ENCODE data around the gene DEXI. TPM values are rescaled to one million over a fixed set of nuclear protein-coding genes. Genes with fewer than 3 reads are reported as not detected.

The DEXI gene
- total and polyA plus RNA-seq, 7 experiments from 2014 or later, result 13.2 to 83.5 (median 38.0) TPM

DNA sequence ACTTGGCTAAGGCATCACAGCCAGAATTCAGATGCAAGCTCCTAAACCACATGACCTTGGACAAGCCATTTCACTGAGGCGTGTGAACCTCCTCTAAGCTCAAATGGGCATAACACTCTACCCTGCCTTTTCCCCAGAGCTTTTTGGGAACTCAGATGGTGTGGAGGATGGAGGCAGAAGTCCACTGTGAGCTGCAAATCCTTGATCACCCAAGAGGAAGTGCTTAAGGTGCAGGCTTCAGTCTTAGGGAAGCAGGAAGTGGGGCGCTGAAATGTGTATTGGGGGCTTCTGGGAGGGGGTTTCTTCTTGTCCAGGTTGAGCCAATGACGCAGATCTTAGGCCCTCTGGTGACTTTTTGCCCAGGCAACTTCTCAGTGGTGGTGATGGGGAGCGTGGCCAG is 52.4 kb downstream of the DEXI start:
- H3K4me1 Mint-ChIP-seq, result peaks cover 0 to 18% (median 0%) of the 10 kb centered on the region in 7 donors
- Histone ChIP-seq H3K36me3 (ENCODE audit: control insufficient read depth in 2 of 3, insufficient read depth in 3 of 3, low read length in 3 of 3) (no peaks in the 10 kb centered on the region), H3K27me3 (ENCODE audit: control insufficient read depth in 2 of 2, insufficient read depth in 2 of 2, low read length in 2 of 2) (no peaks in the 10 kb centered on the region), H3K4me3 (ENCODE audit: low read length) (no peak overlapping the region), H3K4me1 (ENCODE audit: control insufficient read depth in 2 of 2, insufficient read depth in 2 of 2, low read length in 2 of 2) (no peaks in the 10 kb centered on the region), H3K27ac (ENCODE audit: low read depth, low read length) (no peak overlapping the region), H3K9me3 (ENCODE audit: control insufficient read depth in 2 of 3, low read length in 3 of 3) (no peaks in the 10 kb centered on the region)
- no peak overlapping the region for H3K27ac Mint-ChIP-seq
- intact Hi-C loops (cut with micrococcal nuclease), result no loop called here
- DNase-seq, result no peak
- ChIA-PET CTCF (no interaction called here), POLR2A (no interaction called here)
- ATAC-seq, result no peak
- H3K4me3 Mint-ChIP-seq, result no peak overlapping the region
- no peaks in the 10 kb centered on the region for H3K9me3 Mint-ChIP-seq
- H3K27me3 Mint-ChIP-seq, result peaks cover 16 to 56% (median 28%) of the 10 kb centered on the region in 5 donors
- H3K36me3 Mint-ChIP-seq, result peaks cover 0 to 3% (median 0%) of the 10 kb centered on the region in 5 donors

DNA sequence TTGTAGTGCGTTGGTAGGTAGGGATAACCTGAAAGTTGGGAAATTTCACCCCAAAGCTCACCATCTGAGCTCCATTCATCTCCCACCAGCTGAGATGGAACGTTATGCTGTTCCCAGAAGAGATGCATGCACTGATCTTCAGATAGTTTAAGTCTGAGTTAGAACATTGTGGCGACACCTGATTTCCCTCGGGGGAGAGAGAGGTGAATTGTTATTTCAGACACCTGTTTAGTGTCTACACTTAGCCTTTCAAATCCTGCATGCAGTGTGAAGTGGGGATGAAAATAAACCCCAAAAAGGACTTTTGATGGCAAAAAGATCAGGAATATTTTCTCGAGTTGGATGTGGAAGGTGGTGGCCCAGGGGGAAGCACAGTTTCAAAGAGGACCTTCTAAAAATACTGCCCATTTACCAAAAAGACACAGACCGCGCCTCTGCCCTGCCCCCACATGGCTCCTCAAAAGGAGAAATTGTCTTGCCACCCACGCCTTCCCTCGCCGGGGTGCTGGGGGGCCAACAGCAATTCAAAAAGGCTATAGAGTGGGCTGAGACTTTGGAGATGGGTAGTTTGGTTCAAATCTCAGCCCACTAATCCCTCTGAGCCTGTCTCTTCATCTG is 53.8 kb downstream of the DEXI start:
- Histone ChIP-seq H3K36me3 (ENCODE audit: control insufficient read depth in 2 of 3, insufficient read depth in 3 of 3, low read length in 3 of 3) (no peaks in the 10 kb centered on the region), H3K9me3 (ENCODE audit: control insufficient read depth in 2 of 3, low read length in 3 of 3) (no peaks in the 10 kb centered on the region), H3K27me3 (ENCODE audit: control insufficient read depth in 2 of 2, insufficient read depth in 2 of 2, low read length in 2 of 2) (no peaks in the 10 kb centered on the region), H3K4me3 (ENCODE audit: low read length) (no peak overlapping the region), H3K27ac (ENCODE audit: low read depth, low read length) (no peak overlapping the region), H3K4me1 (ENCODE audit: control insufficient read depth in 2 of 2, insufficient read depth in 2 of 2, low read length in 2 of 2) (no peaks in the 10 kb centered on the region)
- Mint-ChIP-seq H3K4me1 (peaks cover 0 to 21% (median 0%) of the 10 kb centered on the region in 7 donors), H3K27me3 (peaks cover 18 to 47% (median 34%) of the 10 kb centered on the region in 5 donors), H3K36me3 (peaks cover 0 to 12% (median 0%) of the 10 kb centered on the region in 5 donors), H3K27ac (no peak overlapping the region), H3K4me3 (no peak overlapping the region), H3K9me3 (no peaks in the 10 kb centered on the region)
- ChIA-PET CTCF (no interaction called here), POLR2A (no interaction called here)
- intact Hi-C loops (cut with micrococcal nuclease), result no loop called here
- ATAC-seq, result no peak
- no peak for DNase-seq

GRCh38 chr16:10885246-10885645 is 57.0 kb downstream of the DEXI start:
- H3K36me3 Mint-ChIP-seq, result peaks cover 0 to 13% (median 0%) of the 10 kb centered on the region in 5 donors
- no peaks in the 10 kb centered on the region for H3K27me3 ChIP-seq (ENCODE audit: control insufficient read depth in 2 of 2, insufficient read depth in 2 of 2, low read length in 2 of 2)
- peaks cover 4 to 34% (median 10%) of the 10 kb centered on the region in 7 donors for H3K4me1 Mint-ChIP-seq
- H3K4me3 ChIP-seq (ENCODE audit: low read length), result no peak overlapping the region
- intact Hi-C loops (cut with micrococcal nuclease), result no loop called here
- H3K27ac ChIP-seq (ENCODE audit: low read depth, low read length), result no peak overlapping the region
- H3K27ac Mint-ChIP-seq, result no peak overlapping the region
- no peaks in the 10 kb centered on the region for H3K36me3 ChIP-seq (ENCODE audit: control insufficient read depth in 2 of 3, insufficient read depth in 3 of 3, low read length in 3 of 3)
- H3K9me3 Mint-ChIP-seq, result no peaks in the 10 kb centered on the region
- H3K4me3 Mint-ChIP-seq, result no peak overlapping the region
- ChIA-PET CTCF (no interaction called here), POLR2A (no interaction called here)
- H3K4me1 ChIP-seq (ENCODE audit: control insufficient read depth in 2 of 2, insufficient read depth in 2 of 2, low read length in 2 of 2), result peaks cover 0 to 5% of the 10 kb centered on the region in 2 donors
- peaks cover 27 to 46% (median 38%) of the 10 kb centered on the region in 5 donors for H3K27me3 Mint-ChIP-seq
- peak; percentile 27 for ATAC-seq
- DNase-seq, result no peak
- H3K9me3 ChIP-seq (ENCODE audit: control insufficient read depth in 2 of 3, low read length in 3 of 3), result no peaks in the 10 kb centered on the region

DNA sequence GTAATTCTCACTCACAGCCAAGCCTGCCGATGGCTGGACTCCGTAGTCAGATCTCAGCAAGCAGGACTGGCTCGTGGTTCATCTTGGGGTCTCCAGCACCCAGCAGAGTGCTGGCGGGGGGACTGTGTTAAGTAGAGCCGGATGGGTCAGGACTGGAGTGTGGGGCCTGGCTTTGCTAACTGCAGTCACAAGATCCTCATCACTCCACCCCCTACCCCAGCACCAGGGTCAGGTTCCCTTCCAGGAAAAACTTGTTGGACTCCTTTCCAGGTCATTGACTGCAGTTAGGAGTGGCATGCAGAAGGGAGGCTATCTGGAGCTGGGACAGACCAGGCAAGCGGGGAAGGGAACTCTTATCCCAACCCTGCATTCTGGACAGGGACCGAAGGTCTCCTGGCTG is 59.3 kb downstream of the DEXI start:
- POLR2A ChIA-PET, result no interaction called here
- Histone ChIP-seq H3K4me3 (ENCODE audit: low read length) (no peak overlapping the region), H3K27ac (ENCODE audit: low read depth, low read length) (no peak overlapping the region)

GRCh38 chr16:10881479-10882030 is 60.7 kb downstream of the DEXI start:
- Mint-ChIP-seq H3K4me3 (peak overlapping the region in 2 of 10 donors; percentile 37 to 75), H3K9me3 (no peaks in the 10 kb centered on the region), H3K36me3 (peaks cover 0 to 18% (median 0%) of the 10 kb centered on the region in 5 donors), H3K27ac (peak overlapping the region in 1 of 9 donors; percentile 58), H3K4me1 (peaks cover 25 to 56% (median 38%) of the 10 kb centered on the region in 7 donors), H3K27me3 (peaks cover 38 to 48% (median 46%) of the 10 kb centered on the region in 5 donors)
- no peak overlapping the region for H3K27ac ChIP-seq (ENCODE audit: low read depth, low read length)
- POLR2A ChIA-PET, result no interaction called here
- H3K4me3 ChIP-seq (ENCODE audit: low read length), result no peak overlapping the region
- H3K27me3 ChIP-seq (ENCODE audit: control insufficient read depth in 2 of 2, insufficient read depth in 2 of 2, low read length in 2 of 2), result peaks cover 0 to 4% of the 10 kb centered on the region in 2 donors
- intact Hi-C loops (cut with micrococcal nuclease), result no loop called here
- no peak for ATAC-seq
- CTCF ChIA-PET, result no interaction called here
- H3K4me1 ChIP-seq (ENCODE audit: control insufficient read depth in 2 of 2, insufficient read depth in 2 of 2, low read length in 2 of 2), result peaks cover 0 to 33% of the 10 kb centered on the region in 2 donors
- H3K9me3 ChIP-seq (ENCODE audit: control insufficient read depth in 2 of 3, low read length in 3 of 3), result no peaks in the 10 kb centered on the region
- H3K36me3 ChIP-seq (ENCODE audit: control insufficient read depth in 2 of 3, insufficient read depth in 3 of 3, low read length in 3 of 3), result no peaks in the 10 kb centered on the region
- no peak for DNase-seq

More for the DNA sequence above, 59.3 kb downstream of the DEXI start:
- peaks cover 0 to 1% of the 10 kb centered on the region in 2 donors for H3K27me3 ChIP-seq (ENCODE audit: control insufficient read depth in 2 of 2, insufficient read depth in 2 of 2, low read length in 2 of 2)
- Mint-ChIP-seq H3K27me3 (peaks cover 35 to 43% (median 35%) of the 10 kb centered on the region in 5 donors), H3K36me3 (peaks cover 0 to 16% (median 0%) of the 10 kb centered on the region in 5 donors), H3K4me3 (no peak overlapping the region), H3K9me3 (no peaks in the 10 kb centered on the region), H3K4me1 (peaks cover 13 to 47% (median 24%) of the 10 kb centered on the region in 7 donors), H3K27ac (no peak overlapping the region)
- CTCF ChIA-PET, result no interaction called here
- intact Hi-C loops (cut with micrococcal nuclease), result no loop called here
- ATAC-seq (no peak), DNase-seq (no peak)
- no peaks in the 10 kb centered on the region for H3K36me3 ChIP-seq (ENCODE audit: control insufficient read depth in 2 of 3, insufficient read depth in 3 of 3, low read length in 3 of 3)
- H3K9me3 ChIP-seq (ENCODE audit: control insufficient read depth in 2 of 3, low read length in 3 of 3), result no peaks in the 10 kb centered on the region
- peaks cover 0 to 24% of the 10 kb centered on the region in 2 donors for H3K4me1 ChIP-seq (ENCODE audit: control insufficient read depth in 2 of 2, insufficient read depth in 2 of 2, low read length in 2 of 2)

DNA sequence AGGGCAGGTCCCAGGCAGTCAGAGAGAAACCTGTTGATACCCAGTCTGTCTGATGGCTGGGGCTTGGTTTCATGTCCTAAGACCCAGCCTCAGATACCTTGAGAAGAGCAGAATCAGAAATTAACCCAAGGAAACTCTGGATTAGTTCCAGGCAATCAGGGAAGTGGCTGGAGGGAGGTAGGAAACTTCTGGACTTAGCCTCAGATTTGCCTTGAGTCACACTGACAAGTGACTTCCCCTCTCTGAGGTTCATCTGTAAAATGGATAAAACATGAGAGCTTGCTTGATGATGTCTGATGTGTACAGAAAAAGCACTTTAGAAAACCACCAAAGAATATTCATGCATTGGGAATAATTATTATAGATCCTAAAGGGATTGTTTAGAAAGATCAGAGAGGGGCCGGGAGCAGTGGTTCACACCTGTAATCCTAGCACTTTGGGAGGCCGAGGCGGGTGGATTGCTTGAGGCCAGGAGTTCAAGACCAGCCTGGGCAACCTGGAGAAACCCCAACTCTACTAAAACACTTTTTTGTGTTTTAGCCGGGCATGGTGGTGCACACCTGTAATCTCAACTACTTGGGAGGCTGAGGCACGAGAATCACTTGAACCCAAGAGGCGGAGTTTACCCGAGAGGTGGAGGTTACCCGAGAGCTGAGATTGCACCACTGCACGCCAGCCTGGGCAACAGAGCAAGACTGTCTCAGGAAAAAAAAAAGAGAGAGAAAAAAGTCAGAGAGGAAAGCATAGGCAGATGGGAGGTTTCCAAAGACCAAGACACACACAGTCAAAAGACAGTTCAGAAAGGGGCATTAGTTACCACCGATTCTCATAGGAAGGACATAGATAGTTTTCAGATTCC is 61.4 kb downstream of the DEXI start:
- POLR2A ChIA-PET, result no interaction called here

More for the DNA sequence above, 61.4 kb downstream of the DEXI start:
- Histone ChIP-seq H3K9me3 (ENCODE audit: control insufficient read depth in 2 of 3, low read length in 3 of 3) (no peaks in the 10 kb centered on the region), H3K4me1 (ENCODE audit: control insufficient read depth in 2 of 2, insufficient read depth in 2 of 2, low read length in 2 of 2) (peaks cover 0 to 40% of the 10 kb centered on the region in 2 donors), H3K4me3 (ENCODE audit: low read length) (no peak overlapping the region), H3K36me3 (ENCODE audit: control insufficient read depth in 2 of 3, insufficient read depth in 3 of 3, low read length in 3 of 3) (no peaks in the 10 kb centered on the region), H3K27ac (ENCODE audit: low read depth, low read length) (no peak overlapping the region), H3K27me3 (ENCODE audit: control insufficient read depth in 2 of 2, insufficient read depth in 2 of 2, low read length in 2 of 2) (peaks cover 0 to 4% of the 10 kb centered on the region in 2 donors)
- H3K4me1 Mint-ChIP-seq, result peaks cover 29 to 61% (median 41%) of the 10 kb centered on the region in 7 donors
- H3K27me3 Mint-ChIP-seq, result peaks cover 45 to 55% (median 53%) of the 10 kb centered on the region in 5 donors
- CTCF ChIA-PET, result no interaction called here
- peak overlapping the region in 1 of 9 donors; percentile 14 for H3K27ac Mint-ChIP-seq
- H3K4me3 Mint-ChIP-seq, result peak overlapping the region in 1 of 10 donors; percentile 68
- intact Hi-C loops (cut with micrococcal nuclease), result no loop called here
- DNase-seq, result no peak
- peaks cover 0 to 18% (median 0%) of the 10 kb centered on the region in 5 donors for H3K36me3 Mint-ChIP-seq
- ATAC-seq, result no peak
- H3K9me3 Mint-ChIP-seq, result no peaks in the 10 kb centered on the region

Measured in naive thymus-derived CD4-positive, alpha-beta T cell (primary cell).